Measurements from ENCODE around the gene CUL3.

DNA sequence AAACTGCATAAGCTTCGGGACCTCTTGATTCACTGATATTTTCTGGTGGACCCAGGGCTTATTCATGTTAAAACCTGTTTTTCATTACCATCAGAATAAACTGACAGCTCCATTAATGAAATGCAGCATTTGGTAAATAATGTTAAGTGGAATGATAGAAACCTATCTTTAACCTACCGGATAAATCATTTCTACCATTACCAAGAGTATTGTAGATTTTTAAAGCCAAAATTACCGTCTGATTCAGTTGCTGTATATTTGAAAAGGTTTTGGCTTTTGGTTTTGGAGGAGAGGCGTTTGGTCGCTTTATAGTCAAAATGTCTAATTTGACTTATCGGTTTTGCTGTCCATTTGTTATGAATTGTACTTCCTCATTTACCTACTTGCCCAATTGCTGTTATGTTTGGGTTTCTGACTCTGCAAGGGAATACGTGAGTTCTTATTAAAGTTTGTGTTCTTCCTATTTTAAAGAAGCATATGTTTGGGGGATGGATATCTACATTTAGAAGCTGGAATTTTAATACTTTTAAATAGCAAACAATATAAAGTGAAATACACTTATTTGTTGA lies 1.0 kb upstream of the CUL3 start:
- TF ChIP-seq, protein P1, sequence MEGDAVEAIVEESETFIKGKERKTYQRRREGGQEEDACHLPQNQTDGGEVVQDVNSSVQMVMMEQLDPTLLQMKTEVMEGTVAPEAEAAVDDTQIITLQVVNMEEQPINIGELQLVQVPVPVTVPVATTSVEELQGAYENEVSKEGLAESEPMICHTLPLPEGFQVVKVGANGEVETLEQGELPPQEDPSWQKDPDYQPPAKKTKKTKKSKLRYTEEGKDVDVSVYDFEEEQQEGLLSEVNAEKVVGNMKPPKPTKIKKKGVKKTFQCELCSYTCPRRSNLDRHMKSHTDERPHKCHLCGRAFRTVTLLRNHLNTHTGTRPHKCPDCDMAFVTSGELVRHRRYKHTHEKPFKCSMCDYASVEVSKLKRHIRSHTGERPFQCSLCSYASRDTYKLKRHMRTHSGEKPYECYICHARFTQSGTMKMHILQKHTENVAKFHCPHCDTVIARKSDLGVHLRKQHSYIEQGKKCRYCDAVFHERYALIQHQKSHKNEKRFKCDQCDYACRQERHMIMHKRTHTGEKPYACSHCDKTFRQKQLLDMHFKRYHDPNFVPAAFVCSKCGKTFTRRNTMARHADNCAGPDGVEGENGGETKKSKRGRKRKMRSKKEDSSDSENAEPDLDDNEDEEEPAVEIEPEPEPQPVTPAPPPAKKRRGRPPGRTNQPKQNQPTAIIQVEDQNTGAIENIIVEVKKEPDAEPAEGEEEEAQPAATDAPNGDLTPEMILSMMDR (IDR thresholded peaks at IDR 0.05; ENCODE audit: insufficient read depth, low read depth, low read length) = no peak
- TF ChIP-seq EZH2 (IDR thresholded peaks at IDR 0.05; ENCODE audit: insufficient read depth, low read length) = no peak

All from astrocyte (in vitro differentiated cells and primary cell).